HG03097 (cell line): ENCODE data around the gene MTO1.
A peak's percentile ranks its signal among the peaks of the same experiment; 100 is the strongest.
"Not testable (repeated sequence)": the region's sequence is repeated elsewhere in the genome, so short reads cannot be mapped to it uniquely, and the experiment has no call there.

Experiments
- ATAC-seq: cut with Tn5 transposase; IDR thresholded peaks from one replicate; pipeline ENCODE4 v1.9.1; 2021; ENCODE audit not compliant: unreplicated experiment, low FRiP score

Gene MTO1

GRCh38 chr6:73461537-73462350 lies at the start of gene MTO1:
TSS of gene MTO1 (plus strand) at chr6:73461737. CDS start at chr6:73461855, 118 bp downstream.
- ATAC-seq = peak; percentile 92

DNA sequence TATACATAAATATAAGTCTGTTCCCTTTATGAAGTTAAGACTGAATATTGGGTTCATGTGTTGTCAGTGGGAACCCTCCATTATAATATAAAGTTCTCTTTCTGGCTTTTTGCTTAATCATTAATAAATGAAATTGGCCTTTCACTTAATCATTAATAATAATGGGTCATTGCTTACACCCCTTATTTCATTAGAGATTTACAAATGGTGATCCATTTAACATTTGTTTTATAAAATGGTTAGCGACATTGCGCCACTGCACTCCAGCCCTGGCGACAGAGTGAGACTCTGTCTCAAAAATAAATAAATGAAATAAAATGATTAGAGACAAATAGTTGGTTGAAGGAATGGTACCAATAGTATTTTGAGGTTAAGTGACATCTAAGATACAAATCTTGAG lies 48.4 kb upstream of the MTO1 start:
- ATAC-seq = no peak

- ATAC-seq = no peak
Measured at GRCh38 chr6:73418081-73418741, 43.3 kb upstream of the MTO1 start.

DNA sequence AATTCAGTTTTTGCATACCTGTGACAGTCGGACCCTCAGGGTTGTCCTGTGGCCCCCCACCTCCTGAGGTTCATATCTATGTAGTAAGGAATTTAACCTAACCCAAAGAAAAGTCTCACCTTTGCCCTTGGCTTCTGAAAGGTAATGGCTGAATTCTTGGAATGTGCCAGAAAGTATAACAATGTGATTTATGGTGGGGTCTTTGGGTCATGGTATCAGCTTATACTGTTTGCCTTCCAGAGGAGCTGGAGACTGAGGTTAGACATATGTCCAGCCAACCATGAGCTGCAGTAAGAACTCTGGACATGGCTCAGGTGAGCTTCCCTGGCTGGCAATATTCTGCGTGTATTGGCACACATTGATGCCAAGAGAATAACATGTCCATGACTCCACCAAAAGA lies 40.0 kb upstream of the MTO1 start:
- no peak for ATAC-seq

GRCh38 chr6:73435236-73435635 lies 26.3 kb upstream of the MTO1 start:
- no peak for ATAC-seq

GRCh38 chr6:73443555-73443954 lies 18.0 kb upstream of the MTO1 start:
- ATAC-seq = no peak

- peak; percentile 61 for ATAC-seq
Measured at GRCh38 chr6:73451223-73452106, 10.1 kb upstream of the MTO1 start.

DNA sequence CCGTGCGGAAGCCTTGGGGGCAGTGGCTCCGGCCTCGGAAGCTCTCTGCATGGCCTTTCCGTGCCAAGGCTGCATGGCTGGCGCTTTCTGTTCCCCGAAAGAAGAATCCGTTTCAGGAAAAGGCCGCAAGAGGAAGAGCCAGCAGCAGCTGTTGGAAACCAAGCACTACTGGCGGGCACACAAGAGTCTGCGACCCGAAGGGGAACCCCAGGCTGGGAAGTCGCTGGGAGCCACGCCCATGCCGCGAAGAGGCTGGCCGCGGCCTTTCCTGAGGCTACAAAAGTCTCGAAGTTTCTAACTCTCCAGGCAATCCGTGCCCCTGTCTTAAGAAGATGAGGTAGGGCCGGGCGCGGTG lies 9.5 kb upstream of the MTO1 start, which contains the start of gene CGAS:
Gene CGAS (minus strand): TSS at position 191 of the 355 bp plus-strand sequence. CDS start 116 bp downstream, at position 75.
- peak; percentile 67 for ATAC-seq

- ATAC-seq = no peak
Measured at GRCh38 chr6:73455865-73456629, 5.5 kb upstream of the MTO1 start.

GRCh38 chr6:73459474-73459873 lies 2.1 kb upstream of the MTO1 start:
- ATAC-seq = not testable (repeated sequence)

- no peak for ATAC-seq
Measured at GRCh38 chr6:73460056-73460455, 1.5 kb upstream of the MTO1 start.

DNA sequence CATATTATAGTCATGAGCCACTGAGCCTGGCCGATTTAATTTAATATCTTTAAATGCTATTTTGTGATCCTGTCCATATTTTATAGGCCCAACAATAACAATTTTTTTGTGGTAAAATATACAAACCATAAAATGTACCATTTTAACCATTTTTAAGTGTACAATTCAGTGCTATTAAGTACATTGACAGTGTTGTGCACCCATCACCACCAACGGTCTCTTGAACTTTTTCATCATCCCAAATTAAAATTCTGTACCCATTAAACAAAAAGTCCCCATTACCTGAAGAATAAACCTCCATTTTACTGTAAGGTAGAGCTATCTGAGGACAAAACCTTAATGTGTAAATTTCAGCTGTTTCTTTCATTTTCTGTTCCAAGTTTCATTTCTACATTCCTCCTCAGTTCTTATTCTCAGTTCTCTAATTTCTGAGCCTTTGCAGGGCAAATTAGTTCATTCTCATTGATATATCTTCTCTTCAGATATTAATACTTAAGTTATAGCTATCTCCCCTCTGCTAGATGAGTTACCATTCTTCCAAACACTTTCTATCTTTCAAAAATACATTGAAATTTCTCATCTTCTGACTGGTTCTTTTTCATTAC lies 10.3 kb downstream of the MTO1 start:
- peak; percentile 91 for ATAC-seq

GRCh38 chr6:73476723-73477122 lies 15.2 kb downstream of the MTO1 start:
- ATAC-seq = no peak

- no peak for ATAC-seq
Measured at GRCh38 chr6:73477407-73477806, 15.9 kb downstream of the MTO1 start.

- no peak for ATAC-seq
Measured at GRCh38 chr6:73481969-73482368, 20.4 kb downstream of the MTO1 start.

GRCh38 chr6:73484438-73484837 lies 22.9 kb downstream of the MTO1 start:
- no peak for ATAC-seq

DNA sequence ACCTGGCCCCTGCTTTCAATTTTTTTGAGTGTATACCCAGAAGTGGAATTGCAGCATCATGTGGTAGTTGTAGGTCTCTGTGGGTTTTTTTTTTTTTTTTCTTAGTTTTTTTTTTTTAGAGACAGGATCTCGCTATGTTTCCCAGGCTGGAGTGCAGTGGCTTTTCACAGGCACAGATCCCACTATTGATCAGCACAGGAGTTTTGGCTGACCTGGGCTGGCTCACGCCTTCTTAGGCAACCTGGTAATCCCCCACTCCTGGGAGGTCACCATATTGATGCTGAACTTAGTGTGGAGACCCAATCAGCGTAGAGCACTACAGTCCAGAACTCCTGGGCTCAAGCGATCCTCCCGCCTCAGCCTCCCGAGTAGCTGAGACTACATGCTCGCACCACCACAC lies 25.9 kb downstream of the MTO1 start:
- ATAC-seq = no peak

DNA sequence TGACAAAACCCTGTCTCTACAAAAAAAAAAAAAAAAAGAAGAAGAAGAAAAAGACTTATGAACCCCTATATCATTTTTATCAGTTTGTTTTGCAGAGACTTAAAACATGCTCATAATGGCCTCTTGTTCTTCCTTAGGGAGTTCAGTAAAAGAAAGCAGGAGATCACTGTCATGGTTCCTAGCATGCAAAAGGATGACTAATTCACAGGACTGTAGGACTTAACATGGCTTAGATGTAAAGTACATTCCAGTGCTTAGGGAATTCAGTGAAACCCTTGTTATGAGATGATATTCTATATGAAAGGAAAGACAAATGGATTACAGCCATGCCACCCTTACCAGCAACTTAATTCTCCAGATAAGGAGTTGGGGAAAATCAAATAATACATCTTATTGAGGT lies 29.8 kb downstream of the MTO1 start:
- ATAC-seq = no peak

DNA sequence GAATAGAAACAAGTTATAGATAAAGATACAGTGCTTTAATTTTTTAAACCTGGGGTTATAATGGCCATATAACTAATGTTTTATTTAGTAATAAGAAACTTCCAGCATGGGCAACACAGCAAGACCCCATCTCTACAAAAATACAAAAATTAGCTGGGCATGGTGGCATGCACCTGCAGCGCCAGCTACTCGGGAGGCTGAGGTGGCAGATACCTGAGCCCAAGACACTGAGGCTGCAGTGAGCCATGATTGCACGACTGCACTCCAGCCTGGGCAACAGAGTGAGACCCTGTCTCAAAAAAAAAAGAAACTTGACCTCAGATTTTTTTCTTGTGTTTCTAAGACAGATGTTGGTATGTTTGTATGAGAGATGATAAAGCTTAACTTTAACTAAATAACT lies 36.4 kb downstream of the MTO1 start:
- no peak for ATAC-seq
